Measurements from ENCODE around the gene MIOX. TPM values are rescaled to one million over a fixed set of nuclear protein-coding genes. Genes with fewer than 3 reads are reported as not detected.

MIOX gene
- total RNA-seq, 2 donors from 2014 or later = not detected

GRCh38 chr22:50461979-50462540 is 24.6 kb upstream of the MIOX start:
- Histone ChIP-seq H3K9me3 (no peaks in the 10 kb centered on the region), H3K4me3 (no peak overlapping the region), H3K4me1 (ENCODE audit: control insufficient read depth in 1 of 2, low read depth in 2 of 2) (no peaks in the 10 kb centered on the region), H3K36me3 (peaks cover 93% of the 10 kb centered on the region), H3K27me3 (replicated peaks; ENCODE audit: insufficient read depth) (no peaks in the 10 kb centered on the region), H3K27ac (no peak overlapping the region)
- DNase-seq (ENCODE audit: low spot score) (no peak), ATAC-seq (ENCODE audit: insufficient number of reproducible peaks, low FRiP score, low read depth) (no peak)
- TF ChIP-seq CTCF (IDR thresholded peaks at IDR 0.05) = no peak

- Histone ChIP-seq H3K36me3 (peaks cover 85% of the 10 kb centered on the region), H3K9me3 (no peaks in the 10 kb centered on the region), H3K27me3 (replicated peaks; ENCODE audit: insufficient read depth) (no peaks in the 10 kb centered on the region), H3K4me1 (ENCODE audit: control insufficient read depth in 1 of 2, low read depth in 2 of 2) (no peaks in the 10 kb centered on the region), H3K4me3 (no peak overlapping the region), H3K27ac (no peak overlapping the region)
- DNase-seq (ENCODE audit: low spot score) (no peak), ATAC-seq (ENCODE audit: insufficient number of reproducible peaks, low FRiP score, low read depth) (no peak)
- no peak for TF ChIP-seq CTCF (IDR thresholded peaks at IDR 0.05)
These were observed 23.3 kb upstream of the MIOX start for GRCh38 chr22:50463188-50463900.

- Histone ChIP-seq H3K27me3 (replicated peaks; ENCODE audit: insufficient read depth) (no peaks in the 10 kb centered on the region), H3K27ac (no peak overlapping the region), H3K4me1 (ENCODE audit: control insufficient read depth in 1 of 2, low read depth in 2 of 2) (peaks cover 0 to 3% of the 10 kb centered on the region in 2 donors), H3K36me3 (peaks cover 76% of the 10 kb centered on the region), H3K9me3 (no peaks in the 10 kb centered on the region), H3K4me3 (no peak overlapping the region)
- no peak for ATAC-seq (ENCODE audit: insufficient number of reproducible peaks, low FRiP score, low read depth)
- DNase-seq (ENCODE audit: low spot score) = no peak
- no peak for TF ChIP-seq CTCF (IDR thresholded peaks at IDR 0.05)
These were observed 22.2 kb upstream of the MIOX start for GRCh38 chr22:50464451-50464850.

- H3K9me3 ChIP-seq = no peaks in the 10 kb centered on the region
- H3K27me3 ChIP-seq (replicated peaks; ENCODE audit: insufficient read depth) = no peaks in the 10 kb centered on the region
- TF ChIP-seq CTCF (IDR thresholded peaks at IDR 0.05) = no peak
- no peak overlapping the region for H3K4me3 ChIP-seq
- peaks cover 68% of the 10 kb centered on the region for H3K36me3 ChIP-seq
- ATAC-seq (ENCODE audit: insufficient number of reproducible peaks, low FRiP score, low read depth) (no peak), DNase-seq (ENCODE audit: low spot score) (no peak)
- H3K27ac ChIP-seq = no peak overlapping the region
- peaks cover 4 to 12% of the 10 kb centered on the region in 2 donors for H3K4me1 ChIP-seq (ENCODE audit: control insufficient read depth in 1 of 2, low read depth in 2 of 2)
These were observed 21.4 kb upstream of the MIOX start for GRCh38 chr22:50465066-50465930.

GRCh38 chr22:50467341-50467740 is 19.3 kb upstream of the MIOX start:
- no peaks in the 10 kb centered on the region for H3K9me3 ChIP-seq
- no peak overlapping the region for H3K27ac ChIP-seq
- H3K27me3 ChIP-seq (replicated peaks; ENCODE audit: insufficient read depth) = no peaks in the 10 kb centered on the region
- no peak for TF ChIP-seq CTCF (IDR thresholded peaks at IDR 0.05)
- peaks cover 48% of the 10 kb centered on the region for H3K36me3 ChIP-seq
- ATAC-seq (ENCODE audit: insufficient number of reproducible peaks, low FRiP score, low read depth) = no peak
- no peak overlapping the region for H3K4me3 ChIP-seq
- DNase-seq (ENCODE audit: low spot score) = no peak
- H3K4me1 ChIP-seq (ENCODE audit: control insufficient read depth in 1 of 2, low read depth in 2 of 2) = peaks cover 20 to 30% of the 10 kb centered on the region in 2 donors

Measured in thoracic aorta (tissue), 2 donors.